ENCODE results near the gene SLC15A5.

The SLC15A5 gene

DNA sequence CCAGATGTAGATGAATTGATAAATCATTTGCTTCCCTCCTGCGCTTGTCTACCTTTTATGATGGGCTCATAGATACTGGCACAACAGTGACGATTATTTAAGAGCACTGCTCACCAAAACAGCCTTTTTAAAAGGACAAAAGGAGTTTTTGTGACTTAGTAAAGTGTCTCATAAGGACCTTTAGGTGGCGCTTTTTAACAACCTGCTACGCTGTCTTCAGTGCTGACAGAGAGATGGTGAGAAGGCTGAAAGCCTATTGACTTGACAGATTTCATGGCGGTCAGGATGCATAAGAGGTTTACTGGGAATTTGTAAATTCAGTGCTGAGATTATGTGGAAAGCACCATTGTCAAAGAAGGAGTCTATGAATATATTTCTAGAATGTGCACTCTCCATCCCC lies 87.6 kb downstream of the SLC15A5 start (continued):
- no peak for TF ChIP-seq ZNF70 (CRISPR knock-in tag; IDR thresholded peaks at IDR 0.05)
- TF ChIP-seq TOX (CRISPR knock-in tag; IDR thresholded peaks at IDR 0.05; ENCODE audit: borderline replicate concordance): no peak
- TF ChIP-seq ZC3H10 (CRISPR knock-in tag; IDR thresholded peaks at IDR 0.05): no peak

DNA sequence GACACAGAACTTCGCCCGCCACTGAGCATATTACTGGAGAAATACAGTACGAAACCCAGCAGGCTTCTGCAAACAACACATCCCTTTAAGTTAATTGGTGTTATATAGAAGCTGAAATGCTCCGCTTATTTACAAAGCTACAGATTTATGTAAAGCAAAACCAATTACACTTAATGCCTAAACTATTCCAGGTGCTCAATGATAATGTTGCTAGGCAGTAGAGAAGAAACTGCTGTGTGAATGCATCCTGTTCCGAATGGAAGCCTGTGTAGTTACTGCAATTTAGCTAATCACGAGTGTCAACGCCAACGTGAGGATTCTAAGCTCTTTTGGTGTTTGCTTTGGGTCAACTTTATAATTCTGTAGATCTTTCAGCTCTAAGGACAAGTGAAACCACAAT lies 89.8 kb downstream of the SLC15A5 start:
- no peak for ATAC-seq
- TF ChIP-seq, protein P1, sequence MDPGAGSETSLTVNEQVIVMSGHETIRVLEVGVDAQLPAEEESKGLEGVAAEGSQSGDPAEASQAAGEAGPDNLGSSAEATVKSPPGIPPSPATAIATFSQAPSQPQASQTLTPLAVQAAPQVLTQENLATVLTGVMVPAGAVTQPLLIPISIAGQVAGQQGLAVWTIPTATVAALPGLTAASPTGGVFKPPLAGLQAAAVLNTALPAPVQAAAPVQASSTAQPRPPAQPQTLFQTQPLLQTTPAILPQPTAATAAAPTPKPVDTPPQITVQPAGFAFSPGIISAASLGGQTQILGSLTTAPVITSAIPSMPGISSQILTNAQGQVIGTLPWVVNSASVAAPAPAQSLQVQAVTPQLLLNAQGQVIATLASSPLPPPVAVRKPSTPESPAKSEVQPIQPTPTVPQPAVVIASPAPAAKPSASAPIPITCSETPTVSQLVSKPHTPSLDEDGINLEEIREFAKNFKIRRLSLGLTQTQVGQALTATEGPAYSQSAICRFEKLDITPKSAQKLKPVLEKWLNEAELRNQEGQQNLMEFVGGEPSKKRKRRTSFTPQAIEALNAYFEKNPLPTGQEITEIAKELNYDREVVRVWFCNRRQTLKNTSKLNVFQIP (CRISPR knock-in tag; IDR thresholded peaks at IDR 0.05; ENCODE audit: borderline replicate concordance, low read depth): no peak
- no peak for TF ChIP-seq ZC3H10 (CRISPR knock-in tag; IDR thresholded peaks at IDR 0.05)
- no peak for TF ChIP-seq ZNF565 (CRISPR knock-in tag; conservative IDR thresholded peaks at IDR 0.05; ENCODE audit: low read depth)

DNA sequence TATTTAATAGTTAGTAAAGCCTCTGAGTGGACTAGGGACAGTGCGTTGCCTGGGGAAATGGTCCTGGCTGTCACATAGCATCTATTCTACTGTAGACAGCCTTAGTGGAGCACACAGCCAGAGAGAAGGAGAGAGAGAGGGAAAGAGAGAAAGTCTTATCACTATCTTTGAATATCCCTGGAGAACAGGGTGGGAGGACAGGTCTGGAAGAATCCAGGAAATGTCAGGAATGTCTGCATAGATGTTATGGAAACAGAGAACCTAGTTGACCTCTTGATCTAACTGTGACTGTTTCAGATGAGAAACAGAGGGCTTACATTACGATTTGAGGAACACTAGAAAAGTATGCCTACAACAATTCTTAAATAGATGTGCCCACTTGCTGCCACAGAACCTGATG lies 92.8 kb downstream of the SLC15A5 start:
- no peak for TF ChIP-seq ZNF565 (CRISPR knock-in tag; conservative IDR thresholded peaks at IDR 0.05; ENCODE audit: low read depth)
- TF ChIP-seq ZNF70 (CRISPR knock-in tag; IDR thresholded peaks at IDR 0.05): no peak
- TF ChIP-seq TCF4 (CRISPR knock-in tag; IDR thresholded peaks at IDR 0.05; ENCODE audit: borderline replicate concordance): no peak
- no peak for TF ChIP-seq ZFP3 (CRISPR knock-in tag; IDR thresholded peaks at IDR 0.05)
- no peak for TF ChIP-seq CSDC2 (CRISPR knock-in tag; IDR thresholded peaks at IDR 0.05)
- TF ChIP-seq GLIS3 (CRISPR knock-in tag; IDR thresholded peaks at IDR 0.05): no peak
- ATAC-seq: no peak

DNA sequence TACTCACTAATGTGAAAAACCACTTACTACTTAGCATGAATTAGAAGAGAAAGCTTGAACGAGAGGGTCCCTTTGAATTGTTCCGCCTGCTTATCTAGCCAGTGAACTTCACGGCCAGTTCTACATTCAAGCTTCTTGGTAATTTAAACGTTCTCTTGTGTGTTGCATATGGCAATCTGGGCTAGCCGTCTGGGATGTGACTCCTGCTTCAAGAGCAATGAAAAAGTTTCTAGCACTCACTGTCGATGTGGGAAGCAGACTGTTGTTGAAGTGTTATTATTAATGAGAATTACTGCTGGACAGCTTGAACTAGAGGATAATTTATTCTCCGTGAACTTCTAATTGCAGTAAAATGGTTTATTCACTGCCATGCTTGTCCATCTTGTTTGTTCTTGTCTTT lies 93.9 kb downstream of the SLC15A5 start:
- ATAC-seq: no peak
- no peak for TF ChIP-seq ISL1 (CRISPR knock-in tag; IDR thresholded peaks at IDR 0.05)

DNA sequence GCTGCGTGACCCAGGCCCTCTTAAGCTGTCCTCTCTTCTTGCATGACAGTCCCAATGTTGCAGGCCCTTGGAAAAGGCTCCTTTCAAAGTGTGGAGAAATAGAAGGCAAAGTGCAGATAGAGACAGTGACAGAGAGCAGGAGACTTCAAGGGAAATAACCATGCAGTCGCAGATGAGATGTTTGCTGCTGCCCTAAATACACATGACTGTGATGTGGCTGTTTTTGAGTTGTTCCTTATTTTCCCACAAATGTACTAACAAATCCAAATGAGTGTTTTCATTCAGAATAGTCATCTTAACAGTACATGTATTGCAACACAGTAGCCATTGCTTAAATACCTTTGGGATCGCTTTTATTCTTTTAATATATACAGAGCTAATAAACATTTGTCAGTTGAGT lies 101.6 kb downstream of the SLC15A5 start:
- no peak for TF ChIP-seq ARNTL (CRISPR knock-in tag; IDR thresholded peaks at IDR 0.05; ENCODE audit: borderline replicate concordance, low read depth)
- TF ChIP-seq, protein P1 (CRISPR knock-in tag; IDR thresholded peaks at IDR 0.05; ENCODE audit: borderline replicate concordance, low read depth): no peak
- no peak for TF ChIP-seq ZNF565 (CRISPR knock-in tag; conservative IDR thresholded peaks at IDR 0.05; ENCODE audit: low read depth)
- TF ChIP-seq ZC3H10 (CRISPR knock-in tag; IDR thresholded peaks at IDR 0.05): no peak
- TF ChIP-seq PPARA (CRISPR knock-in tag; IDR thresholded peaks at IDR 0.05; ENCODE audit: borderline replicate concordance): no peak
- no peak for TF ChIP-seq ISL1 (CRISPR knock-in tag; IDR thresholded peaks at IDR 0.05)
- no peak for ATAC-seq

DNA sequence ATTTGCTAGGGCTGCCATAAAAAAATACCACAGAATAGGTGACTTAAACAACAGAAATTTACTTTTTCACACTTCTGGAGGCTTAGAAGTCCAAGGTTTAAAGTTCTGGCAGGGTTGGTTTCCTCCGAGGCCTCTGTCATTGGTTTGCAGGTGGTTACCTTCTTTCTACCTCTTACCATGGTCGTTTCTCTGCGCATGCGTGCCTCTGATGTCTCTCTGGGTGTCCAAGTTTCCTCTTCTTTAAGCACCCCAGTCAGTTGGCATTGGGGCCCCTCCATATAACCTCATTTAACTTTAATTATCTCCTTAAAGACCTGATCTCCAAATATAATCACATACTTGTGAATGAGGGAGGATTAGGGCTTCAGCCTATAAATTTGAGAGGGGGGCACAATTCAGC lies 103.2 kb downstream of the SLC15A5 start:
- TF ChIP-seq OSR1 (CRISPR knock-in tag; IDR thresholded peaks at IDR 0.05): no peak
- TF ChIP-seq, protein P2, sequence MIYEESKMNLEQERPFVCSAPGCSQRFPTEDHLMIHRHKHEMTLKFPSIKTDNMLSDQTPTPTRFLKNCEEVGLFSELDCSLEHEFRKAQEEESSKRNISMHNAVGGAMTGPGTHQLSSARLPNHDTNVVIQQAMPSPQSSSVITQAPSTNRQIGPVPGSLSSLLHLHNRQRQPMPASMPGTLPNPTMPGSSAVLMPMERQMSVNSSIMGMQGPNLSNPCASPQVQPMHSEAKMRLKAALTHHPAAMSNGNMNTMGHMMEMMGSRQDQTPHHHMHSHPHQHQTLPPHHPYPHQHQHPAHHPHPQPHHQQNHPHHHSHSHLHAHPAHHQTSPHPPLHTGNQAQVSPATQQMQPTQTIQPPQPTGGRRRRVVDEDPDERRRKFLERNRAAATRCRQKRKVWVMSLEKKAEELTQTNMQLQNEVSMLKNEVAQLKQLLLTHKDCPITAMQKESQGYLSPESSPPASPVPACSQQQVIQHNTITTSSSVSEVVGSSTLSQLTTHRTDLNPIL (CRISPR knock-in tag; IDR thresholded peaks at IDR 0.05; ENCODE audit: low read depth): no peak
- TF ChIP-seq, protein P3, sequence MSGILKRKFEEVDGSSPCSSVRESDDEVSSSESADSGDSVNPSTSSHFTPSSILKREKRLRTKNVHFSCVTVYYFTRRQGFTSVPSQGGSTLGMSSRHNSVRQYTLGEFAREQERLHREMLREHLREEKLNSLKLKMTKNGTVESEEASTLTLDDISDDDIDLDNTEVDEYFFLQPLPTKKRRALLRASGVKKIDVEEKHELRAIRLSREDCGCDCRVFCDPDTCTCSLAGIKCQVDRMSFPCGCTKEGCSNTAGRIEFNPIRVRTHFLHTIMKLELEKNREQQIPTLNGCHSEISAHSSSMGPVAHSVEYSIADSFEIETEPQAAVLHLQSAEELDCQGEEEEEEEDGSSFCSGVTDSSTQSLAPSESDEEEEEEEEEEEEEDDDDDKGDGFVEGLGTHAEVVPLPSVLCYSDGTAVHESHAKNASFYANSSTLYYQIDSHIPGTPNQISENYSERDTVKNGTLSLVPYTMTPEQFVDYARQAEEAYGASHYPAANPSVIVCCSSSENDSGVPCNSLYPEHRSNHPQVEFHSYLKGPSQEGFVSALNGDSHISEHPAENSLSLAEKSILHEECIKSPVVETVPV (CRISPR knock-in tag; IDR thresholded peaks at IDR 0.05): no peak
- TF ChIP-seq ZNF565 (CRISPR knock-in tag; conservative IDR thresholded peaks at IDR 0.05; ENCODE audit: low read depth): no peak
- TF ChIP-seq ISL1 (CRISPR knock-in tag; IDR thresholded peaks at IDR 0.05): no peak
- no peak for TF ChIP-seq TOX (CRISPR knock-in tag; IDR thresholded peaks at IDR 0.05; ENCODE audit: borderline replicate concordance)
- TF ChIP-seq ZC3H10 (CRISPR knock-in tag; IDR thresholded peaks at IDR 0.05): no peak
- TF ChIP-seq ARNTL (CRISPR knock-in tag; IDR thresholded peaks at IDR 0.05; ENCODE audit: borderline replicate concordance, low read depth): no peak
- no peak for TF ChIP-seq ZFP30 (CRISPR knock-in tag; IDR thresholded peaks at IDR 0.05)
- TF ChIP-seq PPARA (CRISPR knock-in tag; IDR thresholded peaks at IDR 0.05; ENCODE audit: borderline replicate concordance): no peak
- TF ChIP-seq CSDC2 (CRISPR knock-in tag; IDR thresholded peaks at IDR 0.05): no peak
- TF ChIP-seq RARB (CRISPR knock-in tag; IDR thresholded peaks at IDR 0.05): no peak
- no peak for TF ChIP-seq ESRRG (CRISPR knock-in tag; IDR thresholded peaks at IDR 0.05)
- TF ChIP-seq TCF4 (CRISPR knock-in tag; IDR thresholded peaks at IDR 0.05; ENCODE audit: borderline replicate concordance): no peak
- TF ChIP-seq ZNF8 (CRISPR knock-in tag; IDR thresholded peaks at IDR 0.05): no peak
- TF ChIP-seq, protein P1 (CRISPR knock-in tag; IDR thresholded peaks at IDR 0.05; ENCODE audit: borderline replicate concordance, low read depth): no peak
- TF ChIP-seq, protein P4, sequence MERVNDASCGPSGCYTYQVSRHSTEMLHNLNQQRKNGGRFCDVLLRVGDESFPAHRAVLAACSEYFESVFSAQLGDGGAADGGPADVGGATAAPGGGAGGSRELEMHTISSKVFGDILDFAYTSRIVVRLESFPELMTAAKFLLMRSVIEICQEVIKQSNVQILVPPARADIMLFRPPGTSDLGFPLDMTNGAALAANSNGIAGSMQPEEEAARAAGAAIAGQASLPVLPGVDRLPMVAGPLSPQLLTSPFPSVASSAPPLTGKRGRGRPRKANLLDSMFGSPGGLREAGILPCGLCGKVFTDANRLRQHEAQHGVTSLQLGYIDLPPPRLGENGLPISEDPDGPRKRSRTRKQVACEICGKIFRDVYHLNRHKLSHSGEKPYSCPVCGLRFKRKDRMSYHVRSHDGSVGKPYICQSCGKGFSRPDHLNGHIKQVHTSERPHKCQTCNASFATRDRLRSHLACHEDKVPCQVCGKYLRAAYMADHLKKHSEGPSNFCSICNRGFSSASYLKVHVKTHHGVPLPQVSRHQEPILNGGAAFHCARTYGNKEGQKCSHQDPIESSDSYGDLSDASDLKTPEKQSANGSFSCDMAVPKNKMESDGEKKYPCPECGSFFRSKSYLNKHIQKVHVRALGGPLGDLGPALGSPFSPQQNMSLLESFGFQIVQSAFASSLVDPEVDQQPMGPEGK (CRISPR knock-in tag; IDR thresholded peaks at IDR 0.05; ENCODE audit: borderline replicate concordance): no peak
- no peak for TF ChIP-seq ZNF70 (CRISPR knock-in tag; IDR thresholded peaks at IDR 0.05)

More for the DNA sequence above, 103.2 kb downstream of the SLC15A5 start:
- no peak for ATAC-seq

All from SK-N-SH treated with all-trans-retinoic acid at 6 μM for 48 hours (cell line).